ENCODE data around the gene COL5A1. TPM values are rescaled to one million over a fixed set of nuclear protein-coding genes. Genes with fewer than 3 reads are reported as not detected.

The COL5A1 gene
- total RNA-seq, 1 experiment from 2014 or later: 9.5 TPM

DNA sequence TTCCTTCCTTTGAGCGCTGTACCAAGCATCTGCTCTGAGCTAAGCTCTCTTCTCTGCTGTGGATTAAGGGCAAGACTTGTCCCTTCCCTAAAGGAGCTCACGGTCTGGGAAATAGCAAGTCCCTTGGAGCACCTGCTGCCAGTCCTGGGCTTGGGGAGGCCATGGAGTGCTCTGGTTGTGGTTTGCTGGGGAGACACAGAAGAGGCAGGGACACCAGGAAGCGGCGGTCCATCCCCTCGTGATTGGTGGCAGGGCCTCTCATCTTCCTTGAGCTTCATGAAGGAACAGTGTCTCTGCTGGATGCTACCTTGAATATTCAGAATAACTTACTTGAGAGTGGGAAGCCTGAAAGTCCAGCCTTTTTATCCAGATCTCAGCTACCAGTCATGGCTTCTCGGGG is 35.3 kb downstream of the COL5A1 start:
- no peaks in the 10 kb centered on the region; the same call in 1 of the 2 replicates for H3K27me3 Mint-ChIP-seq (ENCODE audit: low read depth)
- H2AFZ ChIP-seq (ENCODE audit: low read length): no peak overlapping the region
- TF ChIP-seq, protein P1, sequence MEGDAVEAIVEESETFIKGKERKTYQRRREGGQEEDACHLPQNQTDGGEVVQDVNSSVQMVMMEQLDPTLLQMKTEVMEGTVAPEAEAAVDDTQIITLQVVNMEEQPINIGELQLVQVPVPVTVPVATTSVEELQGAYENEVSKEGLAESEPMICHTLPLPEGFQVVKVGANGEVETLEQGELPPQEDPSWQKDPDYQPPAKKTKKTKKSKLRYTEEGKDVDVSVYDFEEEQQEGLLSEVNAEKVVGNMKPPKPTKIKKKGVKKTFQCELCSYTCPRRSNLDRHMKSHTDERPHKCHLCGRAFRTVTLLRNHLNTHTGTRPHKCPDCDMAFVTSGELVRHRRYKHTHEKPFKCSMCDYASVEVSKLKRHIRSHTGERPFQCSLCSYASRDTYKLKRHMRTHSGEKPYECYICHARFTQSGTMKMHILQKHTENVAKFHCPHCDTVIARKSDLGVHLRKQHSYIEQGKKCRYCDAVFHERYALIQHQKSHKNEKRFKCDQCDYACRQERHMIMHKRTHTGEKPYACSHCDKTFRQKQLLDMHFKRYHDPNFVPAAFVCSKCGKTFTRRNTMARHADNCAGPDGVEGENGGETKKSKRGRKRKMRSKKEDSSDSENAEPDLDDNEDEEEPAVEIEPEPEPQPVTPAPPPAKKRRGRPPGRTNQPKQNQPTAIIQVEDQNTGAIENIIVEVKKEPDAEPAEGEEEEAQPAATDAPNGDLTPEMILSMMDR (conservative IDR thresholded peaks at IDR 0.05): no peak
- no peak overlapping the region for H3K27ac ChIP-seq (ENCODE audit: insufficient read length, low read depth, low read length)
- peaks cover 11 to 14% of the 10 kb centered on the region in 2 experiments for H3K4me1 Mint-ChIP-seq
- no CpG with 5 or more reads among the region's 6 CpGs for WGBS (ENCODE audit: extremely low coverage, insufficient read length, low lambda C conversion rate)
- peaks cover 5 to 10% of the 10 kb centered on the region in 2 experiments; a peak in 4 of 5 replicates for H3K9me3 Mint-ChIP-seq
- H3K4ac ChIP-seq (ENCODE audit: low read depth, low read length): no peak overlapping the region
- H2BK12ac ChIP-seq (ENCODE audit: insufficient read length, low read depth, low read length): no peak overlapping the region
- H3K14ac ChIP-seq (ENCODE audit: insufficient read depth, low read length): no peak overlapping the region
- no peaks in the 10 kb centered on the region for H3K4me1 ChIP-seq (ENCODE audit: insufficient read depth, low read length)
- no peak overlapping the region for H2BK15ac ChIP-seq (ENCODE audit: low read depth, low read length)
- H3K79me1 ChIP-seq (ENCODE audit: insufficient read depth, low read depth, low read length, poor library complexity, severe bottlenecking): no peaks in the 10 kb centered on the region
- H4K5ac ChIP-seq (ENCODE audit: insufficient read length, low read depth, low read length): no peak overlapping the region
- H3K23me2 ChIP-seq (ENCODE audit: insufficient read length, low read depth, low read length, poor library complexity, severe bottlenecking): no peaks in the 10 kb centered on the region
- peaks cover 0 to 3% (median 0%) of the 10 kb centered on the region in 3 experiments; a peak in 2 of 7 replicates for H3K36me3 Mint-ChIP-seq (ENCODE audit: insufficient read depth in 1 of 3, low read depth in 3 of 3)
- no peak overlapping the region for H3K9ac ChIP-seq (ENCODE audit: extremely low read depth, insufficient read length, low read length)
- no peak overlapping the region for H2BK20ac ChIP-seq (ENCODE audit: low read depth, low read length, poor library complexity, severe bottlenecking)
- no peaks in the 10 kb centered on the region for H3K79me2 ChIP-seq (ENCODE audit: insufficient read depth, low read length)
- H4K8ac ChIP-seq (replicated peaks; ENCODE audit: insufficient read length, low read depth, low read length): no peak overlapping the region
- H3K18ac ChIP-seq (ENCODE audit: insufficient read length, low read depth, low read length): no peak overlapping the region
- H3K9me3 ChIP-seq (ENCODE audit: control insufficient read depth, low read depth, low read length): no peaks in the 10 kb centered on the region
- DNase-seq: no peak
- H2AK5ac ChIP-seq (ENCODE audit: insufficient read length, low read length): no peak overlapping the region
- H3T11ph ChIP-seq (ENCODE audit: low read length): no peak overlapping the region
- H3K27me3 ChIP-seq (ENCODE audit: insufficient read depth, low read length): no peaks in the 10 kb centered on the region
- no peak overlapping the region for H3K23ac ChIP-seq (ENCODE audit: insufficient read length, low read depth, low read length)
- no peak overlapping the region for H3K56ac ChIP-seq (ENCODE audit: insufficient read length, low read depth, low read length)
- no peaks in the 10 kb centered on the region for H4K20me1 ChIP-seq (ENCODE audit: control insufficient read depth, insufficient read depth, insufficient read length)
- H2BK5ac ChIP-seq (ENCODE audit: insufficient read length, low read length): no peak overlapping the region
- no peak overlapping the region for H3K4me2 ChIP-seq (ENCODE audit: insufficient read depth, insufficient read length, low read length)
- no peak overlapping the region for H4K91ac ChIP-seq (ENCODE audit: insufficient read length, low read depth, low read length)
- no peak overlapping the region for H3K27ac Mint-ChIP-seq
- no peak overlapping the region for H2BK120ac ChIP-seq (ENCODE audit: low read depth, low read length, poor library complexity, severe bottlenecking)
- H3K4me3 Mint-ChIP-seq: no peak overlapping the region
